NCI-H2107 treated with DMSO at 0.1 percent for 48 hours (cell line): ENCODE results near the gene POTED.
"Not testable (repeated sequence)": the region's sequence is repeated elsewhere in the genome, so short reads cannot be mapped to it uniquely, and the experiment has no call there.

Source experiments
- DNase-seq: peaks from one replicate; lab custom pipeline; 2025; ENCODE audit not compliant: unreplicated experiment; lab: John Stamatoyannopoulos, UW

Gene POTED

GRCh38 chr21:13609477-13609876 lies at the start of gene POTED:
Gene POTED, plus strand, starts transcription at chr21:13609777. Its CDS starts 452 bp downstream, at chr21:13610229.
- not testable (repeated sequence) for DNase-seq

GRCh38 chr21:13650101-13650500 lies 40.5 kb downstream of the POTED start:
- DNase-seq, result not testable (repeated sequence)

- DNase-seq, result not testable (repeated sequence)
These were observed 42.2 kb downstream of the POTED start for GRCh38 chr21:13651746-13652145.
